SH-SY5Y (cell line): ENCODE measurements around the gene PRKAG3.

ENCODE experiments used
- GATA2 ChIP-seq: IDR thresholded peaks from 2 replicates; pipeline ENCODE4 v1.6.1; 2011; ENCODE audit warnings: mild to moderate bottlenecking, low read depth, low read length
- GATA3 ChIP-seq: IDR thresholded peaks from 2 replicates; pipeline ENCODE4 v1.6.1; 2011; ENCODE audit warnings: low read depth, mild to moderate bottlenecking, low read length, moderate library complexity

- no peak for TF ChIP-seq GATA3
- TF ChIP-seq GATA2, result no peak
Measured at GRCh38 chr2:218783688-218784087, 47.9 kb downstream of the PRKAG3 start.
